Stimulated activated CD4-positive, alpha-beta T cell treated with anti-CD3 and anti-CD28 coated beads, Interleukin-4, amount 100 ng/mL, for 48 hours (primary cell): Measurements from ENCODE around the gene PRSS50.

Experiments
- DNase-seq, 2 donors: peaks; one replicate each; pipeline ENCODE4 v3.0.0-alpha.2; 2020; ENCODE audit warnings: low read depth in 2 of 2

Gene PRSS50

DNA sequence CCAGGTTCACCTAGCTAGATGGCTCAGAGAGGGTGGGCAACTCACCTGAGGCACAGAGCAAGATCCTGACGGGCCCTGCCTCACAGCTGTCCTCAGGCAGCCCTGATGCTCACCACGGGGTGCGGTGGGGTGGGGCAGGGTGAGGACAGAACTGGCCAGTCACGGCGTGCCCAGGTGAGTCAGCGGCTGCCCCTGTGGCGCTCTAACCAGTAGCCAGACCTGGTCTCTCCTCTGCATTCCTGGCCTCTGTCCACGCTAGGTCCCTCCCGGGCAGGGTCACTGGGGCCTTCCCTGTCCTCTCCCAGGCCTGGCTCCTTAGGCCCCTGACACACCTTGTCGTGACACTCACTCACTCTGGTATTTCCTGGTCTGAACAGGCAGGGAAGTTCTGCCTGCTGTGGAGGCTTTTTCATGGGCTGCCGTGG lies 25.1 kb downstream of the PRSS50 start:
- DNase-seq = no peak

DNA sequence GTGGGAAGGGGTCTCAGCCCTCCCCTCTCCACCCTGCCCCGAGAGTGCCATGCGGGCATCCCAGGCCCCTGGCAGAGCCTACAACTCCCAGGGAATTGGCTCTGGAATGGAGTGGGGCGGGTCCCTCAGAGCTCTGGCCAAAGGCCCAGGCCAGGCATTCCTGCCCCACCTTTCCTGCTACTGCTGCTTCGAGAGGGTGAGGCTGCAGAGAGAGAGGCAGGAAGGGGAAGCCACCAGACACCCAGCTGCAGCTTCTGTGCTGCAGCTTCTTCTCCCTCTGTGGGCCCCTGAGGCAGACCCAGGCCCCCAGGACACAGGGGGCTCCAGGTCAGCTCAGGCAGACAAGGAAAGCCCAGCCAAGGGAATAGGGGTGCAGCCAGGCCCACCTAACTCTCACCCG lies 26.9 kb downstream of the PRSS50 start:
- DNase-seq = no peak

DNA sequence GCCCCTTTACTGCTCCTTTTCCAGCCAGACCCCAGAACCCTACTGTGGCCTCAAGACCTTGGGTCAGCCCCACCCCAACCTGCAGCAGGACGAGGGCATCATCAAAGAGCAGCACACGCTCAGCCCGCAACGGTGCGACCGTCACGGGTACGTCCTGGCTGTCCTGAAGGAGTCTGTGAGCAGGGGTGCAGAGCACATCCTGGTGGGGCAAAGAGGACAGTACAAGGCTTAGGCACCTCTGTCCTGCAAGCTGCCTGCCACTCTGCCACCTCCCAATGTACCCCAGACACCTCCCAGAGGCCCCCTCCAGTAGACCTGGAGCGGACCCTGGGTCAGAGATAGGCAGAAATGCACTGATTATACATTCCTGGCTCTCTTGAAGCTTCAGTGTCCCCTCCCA lies 32.2 kb downstream of the PRSS50 start:
- no peak for DNase-seq

DNA sequence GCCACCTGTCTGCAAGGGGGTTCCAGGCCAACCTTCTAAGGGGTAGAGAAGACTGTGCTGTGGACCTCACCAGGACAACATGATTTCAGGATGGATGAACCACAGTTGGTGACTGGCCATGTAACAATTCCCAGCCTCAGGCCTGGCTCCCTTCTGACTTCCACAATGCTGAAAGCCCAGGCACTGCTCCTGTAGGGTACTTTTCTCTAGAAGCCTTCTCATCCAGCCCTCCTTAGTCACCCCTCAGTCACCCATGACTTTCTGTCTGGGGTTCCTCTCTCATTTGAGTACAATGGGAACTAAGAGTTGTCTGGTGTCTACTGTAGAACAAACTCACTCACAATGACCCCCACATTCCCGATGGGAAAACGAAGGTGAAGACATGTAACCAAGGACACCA lies 32.8 kb downstream of the PRSS50 start:
- no peak for DNase-seq

DNA sequence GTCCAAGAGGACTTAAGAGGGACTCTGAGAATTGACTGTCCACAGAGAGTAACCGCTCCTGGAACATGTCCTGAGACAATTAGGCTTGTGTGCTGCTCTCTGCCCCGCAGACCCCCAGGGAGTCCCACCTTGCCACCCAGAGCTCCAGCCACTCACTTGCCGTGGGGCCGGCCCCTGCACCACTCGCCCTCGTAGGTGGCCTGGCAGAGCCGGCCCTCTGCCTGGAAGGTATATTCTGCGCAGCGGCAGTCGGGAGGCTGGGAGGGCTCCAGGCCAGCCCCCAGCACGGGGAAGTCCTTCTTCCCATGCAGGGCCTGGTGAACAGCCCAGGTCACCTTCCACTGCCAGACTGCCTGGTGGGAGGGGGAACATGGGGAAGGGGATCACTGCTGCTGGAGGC lies 34.7 kb downstream of the PRSS50 start:
- no peak for DNase-seq

DNA sequence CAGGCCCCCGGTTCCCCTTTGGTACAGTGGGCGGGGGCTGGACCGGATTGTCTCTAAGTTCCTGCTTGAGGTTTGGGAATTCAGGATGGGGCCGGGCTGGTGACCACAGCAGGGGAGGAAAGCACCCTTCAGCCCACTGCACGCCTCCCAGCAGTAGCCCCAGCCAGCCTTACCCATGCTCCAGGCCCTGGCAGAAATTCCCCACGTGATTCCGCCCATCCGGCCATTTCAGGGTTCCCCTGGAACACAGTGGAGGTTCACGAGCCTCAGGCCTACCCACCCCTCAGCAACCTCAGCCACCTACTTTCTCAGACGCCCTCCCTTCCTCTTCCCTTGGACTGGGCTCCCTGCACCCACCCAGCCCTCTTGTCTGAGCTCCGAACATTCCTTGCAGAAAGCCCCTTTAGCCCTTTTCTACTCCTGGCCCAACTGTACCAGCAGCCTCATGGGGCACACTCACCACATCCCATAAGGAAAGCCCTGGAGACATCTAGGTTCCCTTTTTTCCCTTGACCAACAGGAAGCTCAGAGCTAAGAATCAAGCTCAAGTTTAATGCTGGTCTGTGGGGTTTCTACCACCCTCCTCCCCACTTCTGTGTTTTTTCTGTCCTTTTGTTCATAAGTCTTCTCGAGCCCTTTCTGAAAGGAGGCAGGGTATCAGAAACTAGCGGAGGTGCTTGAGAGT lies 35.7 kb downstream of the PRSS50 start:
- DNase-seq = no peak

DNA sequence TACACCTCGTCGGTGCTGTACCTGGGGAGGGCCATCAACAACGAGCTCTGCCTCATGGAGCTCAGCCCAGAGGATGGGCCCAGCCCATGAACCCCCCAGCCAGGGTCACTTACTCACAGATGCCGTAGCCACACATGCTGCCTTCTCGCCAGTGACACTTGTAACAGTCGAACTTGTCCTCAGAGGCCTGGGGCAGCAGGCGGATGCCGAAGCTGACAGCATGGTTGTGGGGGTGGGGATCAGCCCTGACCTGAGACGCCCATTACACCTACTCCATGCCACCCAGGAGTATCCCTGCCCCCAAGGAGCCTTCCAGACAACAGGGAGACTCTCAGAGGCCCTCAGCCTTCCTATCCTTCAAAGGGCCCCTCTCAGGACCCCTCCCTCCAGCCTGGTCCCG lies 36.3 kb downstream of the PRSS50 start:
- no peak for DNase-seq

DNA sequence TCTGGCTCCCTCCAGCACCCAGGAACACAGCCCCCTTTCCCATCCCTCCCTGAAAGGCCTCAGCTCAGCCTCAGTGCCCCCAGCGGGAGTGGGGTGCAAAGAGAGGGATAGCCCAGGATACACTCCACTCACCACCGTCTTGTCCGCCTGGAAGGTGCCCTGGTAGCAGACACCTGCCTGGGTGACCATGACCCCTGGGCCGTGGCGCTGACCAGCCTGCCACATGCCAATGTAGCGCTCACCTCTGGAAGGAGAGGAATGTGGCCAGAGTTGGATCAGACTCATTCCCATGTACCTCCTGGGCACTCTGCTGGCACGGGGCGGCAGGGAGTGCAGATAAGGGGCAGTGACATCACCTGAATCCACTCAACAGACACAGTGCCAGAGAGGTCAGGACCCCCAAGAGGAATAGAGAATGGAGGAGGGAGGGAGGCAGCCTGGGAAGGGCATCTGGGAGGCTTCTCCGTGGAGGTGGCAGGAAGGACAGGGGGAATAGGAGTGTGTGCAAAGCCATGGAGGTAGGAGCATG lies 37.3 kb downstream of the PRSS50 start:
- no peak for DNase-seq

DNA sequence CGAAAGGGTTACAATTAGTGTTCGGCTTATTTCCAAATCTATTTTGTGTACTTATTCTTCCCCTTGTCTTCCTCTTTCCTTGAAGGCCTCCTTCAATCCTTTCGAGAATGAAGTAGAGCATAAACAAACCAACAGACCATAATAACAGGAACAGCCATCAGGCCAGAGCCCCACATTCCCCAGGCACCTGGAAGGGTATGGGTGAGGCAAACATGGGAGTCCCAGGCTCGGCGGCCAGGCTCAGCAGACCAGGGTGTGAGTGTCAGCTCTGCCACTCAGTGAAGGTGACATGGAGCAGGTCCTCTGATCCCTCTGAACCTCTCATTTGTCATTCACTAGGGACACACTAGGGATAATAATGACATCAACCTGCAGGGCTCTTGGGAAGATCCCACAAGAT lies 38.0 kb downstream of the PRSS50 start:
- DNase-seq = no peak

- no peak for DNase-seq
These were observed 39.4 kb downstream of the PRSS50 start for GRCh38 chr3:46678280-46678679.

DNA sequence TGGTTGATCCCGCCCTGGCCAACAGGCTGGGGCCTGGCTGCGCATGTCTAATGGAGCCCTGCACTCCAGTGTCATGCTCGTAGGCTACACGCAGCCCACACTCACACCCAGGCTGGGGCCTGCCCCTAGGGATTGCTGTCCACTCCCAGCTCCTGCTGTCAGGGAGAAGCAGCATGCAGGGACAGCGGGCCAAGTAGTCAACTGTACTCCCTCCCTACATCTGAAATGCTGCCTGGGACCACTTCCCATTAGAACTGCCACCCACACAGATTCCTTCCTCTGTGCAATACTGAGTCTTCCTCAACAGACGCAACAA lies 40.3 kb downstream of the PRSS50 start:
- no peak for DNase-seq

DNA sequence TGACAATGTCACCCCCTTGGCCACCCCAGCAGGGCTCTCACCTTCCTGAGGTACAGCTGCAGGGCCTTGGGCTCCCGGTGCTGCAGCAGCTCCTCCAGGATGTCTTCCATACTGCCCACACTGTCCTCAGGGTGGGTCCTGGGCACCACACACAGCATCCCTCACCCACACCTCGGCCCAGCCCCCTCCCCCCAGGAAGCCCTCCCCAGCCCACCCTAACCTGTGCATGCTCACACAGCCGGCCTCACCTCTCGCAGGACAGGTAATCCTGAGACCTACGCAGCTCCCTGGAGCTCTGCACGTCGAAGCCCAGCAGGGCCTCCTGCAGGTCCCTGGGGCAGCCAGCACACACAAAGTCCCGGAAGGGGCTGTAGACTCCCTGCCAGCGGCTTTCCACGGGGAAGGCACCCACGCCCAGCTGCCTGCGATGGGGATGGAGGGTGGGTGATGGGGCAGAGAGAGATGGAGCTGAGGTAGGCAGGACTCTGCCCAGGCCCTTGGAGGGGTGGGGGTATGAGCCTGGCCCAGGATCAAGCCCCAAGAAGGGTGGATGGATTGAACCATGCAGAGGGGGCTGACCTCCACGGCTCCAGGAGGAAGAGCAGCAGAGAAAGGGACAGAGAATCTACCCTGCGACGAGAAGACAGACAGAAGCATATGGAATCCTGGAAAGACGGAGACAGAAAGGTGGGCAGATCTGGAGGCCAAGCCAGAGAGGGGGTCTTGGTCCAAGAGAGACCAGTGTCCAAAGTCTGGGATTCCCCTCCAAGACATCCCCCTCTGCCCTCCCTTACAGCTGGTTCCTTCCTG lies 40.9 kb downstream of the PRSS50 start:
- no peak for DNase-seq

DNA sequence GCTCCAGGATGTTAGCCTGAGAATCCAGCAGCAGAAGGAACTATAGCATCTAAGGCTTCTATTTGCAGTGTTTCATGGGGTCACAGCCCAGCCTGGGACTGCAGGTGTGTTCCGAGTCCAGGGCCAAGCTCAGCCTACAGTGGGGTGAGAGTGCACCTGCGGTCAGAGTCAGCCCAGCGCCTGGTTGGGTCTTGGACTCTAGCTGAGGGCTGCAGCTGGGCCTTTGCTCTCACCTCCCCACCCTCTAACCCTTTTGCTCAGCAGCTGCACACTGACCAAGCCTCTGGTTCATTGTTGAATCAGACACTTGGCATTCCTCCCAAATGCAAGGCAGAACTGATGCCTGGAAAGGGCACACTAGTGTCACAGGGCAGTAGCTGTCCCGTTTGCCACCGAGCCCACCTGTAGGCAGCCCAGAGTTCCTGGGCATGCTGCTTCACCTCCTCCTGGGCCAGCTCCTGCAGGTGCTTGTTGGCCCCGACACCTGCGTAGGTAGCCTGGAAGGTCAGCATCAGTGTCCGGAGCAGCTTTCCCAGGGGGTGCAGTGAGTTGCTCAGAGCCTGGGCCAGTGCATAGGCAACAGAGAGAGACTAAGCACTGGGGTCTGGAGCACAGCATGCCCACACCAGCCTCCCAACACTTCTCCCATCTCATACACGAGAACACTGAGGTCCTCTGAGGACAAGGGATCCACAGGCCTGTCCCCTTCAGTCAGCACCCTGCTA lies 41.7 kb downstream of the PRSS50 start:
- no peak for DNase-seq

- no peak for DNase-seq
These were observed 42.2 kb downstream of the PRSS50 start for GRCh38 chr3:46675426-46675825.

DNA sequence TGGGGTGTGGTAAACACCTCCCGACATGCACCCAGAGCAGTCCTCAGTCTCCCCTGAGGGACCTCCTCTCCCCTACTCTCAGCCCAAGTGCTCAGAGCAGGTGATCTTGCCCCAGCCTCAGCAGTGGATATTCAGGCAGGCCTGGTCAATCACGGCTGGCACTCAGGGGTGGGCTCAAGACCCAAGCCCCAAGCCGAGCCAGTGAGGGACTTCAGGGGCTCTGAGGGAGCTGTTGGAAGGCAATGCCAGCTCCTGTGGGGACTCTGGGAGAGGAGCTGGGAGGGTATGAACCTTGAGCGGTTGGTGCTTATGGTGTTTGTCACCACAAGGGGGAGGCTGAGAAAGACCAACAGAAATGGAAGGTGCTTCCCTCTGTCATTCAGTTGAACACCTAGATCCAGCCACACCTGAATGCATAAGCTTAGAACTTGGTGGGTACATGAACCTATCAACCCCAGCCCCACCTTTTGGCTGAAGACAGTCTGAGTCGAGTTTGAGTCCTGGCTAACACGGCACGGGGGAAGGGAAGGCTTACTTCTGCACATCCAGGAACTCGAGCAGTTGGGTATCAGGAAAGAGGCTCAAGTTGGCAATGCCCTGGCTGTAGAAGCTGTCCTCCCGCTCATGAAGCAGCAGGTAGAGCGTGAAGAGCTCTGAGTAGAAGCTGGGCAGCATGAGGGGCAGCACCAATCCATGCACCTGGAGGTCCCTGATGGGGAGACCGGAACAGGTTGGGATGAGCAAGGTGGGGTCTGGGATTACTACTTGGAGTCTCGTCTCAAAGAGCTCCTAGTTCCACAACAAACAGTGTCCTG lies 43.4 kb downstream of the PRSS50 start:
- no peak for DNase-seq

GRCh38 chr3:46673151-46674030 lies 44.3 kb downstream of the PRSS50 start:
- no peak for DNase-seq

- DNase-seq = no peak
These were observed 45.3 kb downstream of the PRSS50 start for GRCh38 chr3:46672349-46672695.

GRCh38 chr3:46671541-46672348 lies 45.9 kb downstream of the PRSS50 start:
- DNase-seq = no peak

DNA sequence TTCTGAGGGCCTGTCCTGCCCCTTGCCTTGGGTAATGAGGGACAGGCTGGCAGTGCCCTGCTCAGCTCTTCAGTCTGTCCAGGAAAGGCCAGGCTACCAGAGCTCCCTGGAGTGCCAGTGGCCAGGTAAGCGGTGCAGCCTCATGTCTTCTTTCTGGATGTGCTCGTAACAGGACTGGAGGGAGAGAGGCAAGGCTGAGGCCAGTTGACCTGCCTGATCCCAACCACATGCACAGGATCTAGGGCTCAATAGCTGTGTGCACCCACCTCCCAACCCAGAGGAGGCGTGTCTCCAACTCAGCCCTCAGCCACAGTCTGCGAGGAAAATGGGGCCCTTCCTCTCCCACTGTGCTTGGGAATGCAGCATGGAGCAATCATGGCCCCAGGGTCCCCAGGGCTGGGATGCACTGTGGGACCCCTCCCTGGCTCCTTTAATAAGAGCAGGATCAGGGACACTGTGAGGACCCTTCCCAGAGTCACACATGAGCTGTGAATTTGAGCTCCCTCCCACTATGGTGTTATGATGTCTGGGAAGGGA lies 46.7 kb downstream of the PRSS50 start:
- DNase-seq = no peak
